A549 treated with Hydrocortisone at 1 μM for 4 hours (cell line): ENCODE measurements around the gene PTPRC. TPM values are rescaled to one million over a fixed set of nuclear protein-coding genes. Genes with fewer than 3 reads are reported as not detected.

ENCODE experiments used
- total RNA-seq: library from RNA; stranded (reverse); fragments of 200-300 nt; extraction: Qiagen RNA extraction; gene quantifications from 5 replicates; pipeline ENCODE4 v1.2.3, GENCODE V29; 2022

The PTPRC gene, protein sequence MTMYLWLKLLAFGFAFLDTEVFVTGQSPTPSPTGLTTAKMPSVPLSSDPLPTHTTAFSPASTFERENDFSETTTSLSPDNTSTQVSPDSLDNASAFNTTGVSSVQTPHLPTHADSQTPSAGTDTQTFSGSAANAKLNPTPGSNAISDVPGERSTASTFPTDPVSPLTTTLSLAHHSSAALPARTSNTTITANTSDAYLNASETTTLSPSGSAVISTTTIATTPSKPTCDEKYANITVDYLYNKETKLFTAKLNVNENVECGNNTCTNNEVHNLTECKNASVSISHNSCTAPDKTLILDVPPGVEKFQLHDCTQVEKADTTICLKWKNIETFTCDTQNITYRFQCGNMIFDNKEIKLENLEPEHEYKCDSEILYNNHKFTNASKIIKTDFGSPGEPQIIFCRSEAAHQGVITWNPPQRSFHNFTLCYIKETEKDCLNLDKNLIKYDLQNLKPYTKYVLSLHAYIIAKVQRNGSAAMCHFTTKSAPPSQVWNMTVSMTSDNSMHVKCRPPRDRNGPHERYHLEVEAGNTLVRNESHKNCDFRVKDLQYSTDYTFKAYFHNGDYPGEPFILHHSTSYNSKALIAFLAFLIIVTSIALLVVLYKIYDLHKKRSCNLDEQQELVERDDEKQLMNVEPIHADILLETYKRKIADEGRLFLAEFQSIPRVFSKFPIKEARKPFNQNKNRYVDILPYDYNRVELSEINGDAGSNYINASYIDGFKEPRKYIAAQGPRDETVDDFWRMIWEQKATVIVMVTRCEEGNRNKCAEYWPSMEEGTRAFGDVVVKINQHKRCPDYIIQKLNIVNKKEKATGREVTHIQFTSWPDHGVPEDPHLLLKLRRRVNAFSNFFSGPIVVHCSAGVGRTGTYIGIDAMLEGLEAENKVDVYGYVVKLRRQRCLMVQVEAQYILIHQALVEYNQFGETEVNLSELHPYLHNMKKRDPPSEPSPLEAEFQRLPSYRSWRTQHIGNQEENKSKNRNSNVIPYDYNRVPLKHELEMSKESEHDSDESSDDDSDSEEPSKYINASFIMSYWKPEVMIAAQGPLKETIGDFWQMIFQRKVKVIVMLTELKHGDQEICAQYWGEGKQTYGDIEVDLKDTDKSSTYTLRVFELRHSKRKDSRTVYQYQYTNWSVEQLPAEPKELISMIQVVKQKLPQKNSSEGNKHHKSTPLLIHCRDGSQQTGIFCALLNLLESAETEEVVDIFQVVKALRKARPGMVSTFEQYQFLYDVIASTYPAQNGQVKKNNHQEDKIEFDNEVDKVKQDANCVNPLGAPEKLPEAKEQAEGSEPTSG (N-terminal part only)
- not detected in 5 replicates for total RNA-seq

DNA sequence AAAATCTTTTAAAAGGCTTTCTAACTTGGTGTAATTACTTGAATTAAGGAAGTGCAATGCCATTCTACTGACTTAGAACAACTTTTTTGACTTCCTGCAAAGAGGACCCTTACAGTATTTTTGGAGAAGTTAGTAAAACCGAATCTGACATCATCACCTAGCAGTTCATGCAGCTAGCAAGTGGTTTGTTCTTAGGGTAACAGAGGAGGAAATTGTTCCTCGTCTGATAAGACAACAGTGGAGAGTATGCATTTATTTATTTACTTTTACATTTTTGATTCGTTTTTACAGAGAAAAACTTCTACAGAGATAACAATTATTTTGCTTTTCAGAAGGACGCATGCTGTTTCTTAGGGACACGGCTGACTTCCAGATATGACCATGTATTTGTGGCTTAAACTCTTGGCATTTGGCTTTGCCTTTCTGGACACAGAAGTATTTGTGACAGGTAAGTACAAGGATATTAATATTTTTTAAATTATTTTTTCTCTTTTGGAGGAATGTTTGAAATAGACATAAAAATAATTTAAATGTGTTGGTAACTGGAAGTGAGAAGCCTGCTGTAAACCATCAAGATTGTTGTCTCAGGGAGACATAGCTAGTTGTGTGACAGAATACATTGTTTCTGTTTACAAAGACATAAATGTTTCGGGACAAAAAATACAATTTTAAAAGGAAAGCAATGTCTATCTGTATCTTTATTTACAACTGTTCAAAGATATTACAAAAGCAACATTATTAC is at the start of gene PTPRC:
Gene PTPRC (plus strand): TSS at position 147 of the 742 bp plus-strand sequence. CDS start 229 bp downstream, at position 376.

Other genes starting within 250 kb of the PTPRC start
- not detected in 5 replicates for gene ATP6V1G3, start 98.4 kb upstream of the PTPRC start, total RNA-seq